GM12878 (cell line): ENCODE measurements around the gene SARS1.

Experiments
- CHD1 ChIP-seq: IDR thresholded peaks from 2 replicates; pipeline ENCODE4 v1.6.1; 2012; ENCODE audit warnings: low read depth, low read length, improper control_type of control experiment
- CREM ChIP-seq: IDR thresholded peaks from 2 replicates; pipeline ENCODE4 v1.6.1; 2014; ENCODE audit warnings: antibody characterized with exemption, low read depth
- EGR1 ChIP-seq, 2 experiments: IDR thresholded peaks; 1 replicate in 1 of 2; 2 replicates in 1 of 2; pipeline ENCODE4 v1.6.1; 2011 to 2012; ENCODE audit warnings: low read depth in 2 of 2, low read length in 2 of 2, borderline replicate concordance in 1 of 2, mild to moderate bottlenecking in 1 of 2, moderate library complexity in 1 of 2
- EP300 ChIP-seq, 2 experiments: fragments of 150-350 bp in 1 of 2; IDR thresholded peaks; 2 replicates each; pipeline ENCODE4 v1.6.1; 2011 to 2012; ENCODE audit warnings: low read depth in 2 of 2, low read length in 2 of 2, borderline replicate concordance in 1 of 2, improper control_type of control experiment in 1 of 2, inconsistent platforms in 1 of 2; ENCODE audit not compliant: control insufficient read depth in 1 of 2
- IKZF1 ChIP-seq: fragments of 450-650 bp; conservative IDR thresholded peaks from 2 replicates; pipeline ENCODE4 v1.6.1; 2017; ENCODE audit warnings: antibody characterized with exemption, mild to moderate bottlenecking
- PKNOX1 ChIP-seq: fragments of 450-650 bp; IDR thresholded peaks from 2 replicates; pipeline ENCODE4 v1.6.1; 2016; ENCODE audit warnings: mild to moderate bottlenecking
- RB1 ChIP-seq: fragments of 450-650 bp; formaldehyde crosslinking; IDR thresholded peaks from 2 replicates; pipeline ENCODE4 v1.6.1; 2017; ENCODE audit warnings: mild to moderate bottlenecking, borderline replicate concordance
- TARDBP ChIP-seq: IDR thresholded peaks from 2 replicates; pipeline ENCODE4 v1.6.1; 2016; ENCODE audit warnings: borderline replicate concordance
- TCF12 ChIP-seq: IDR thresholded peaks from 2 replicates; pipeline ENCODE4 v1.6.1; 2011; ENCODE audit warnings: low read depth, mild to moderate bottlenecking, low read length
- YY1 ChIP-seq: IDR thresholded peaks from 2 replicates; pipeline ENCODE4 v1.6.1; 2011; ENCODE audit warnings: low read depth, mild to moderate bottlenecking, low read length
- ZNF592 ChIP-seq: fragments of 450-650 bp; IDR thresholded peaks from 2 replicates; pipeline ENCODE4 v1.6.1; 2017; ENCODE audit warnings: mild to moderate bottlenecking, moderate library complexity
- TF ChIP-seq, protein P1 (sequence below), 3 experiments: IDR thresholded peaks in 2 of 3; conservative IDR thresholded peaks in 1 of 3; 2 replicates each; pipeline ENCODE4 v1.5.1; 2011; ENCODE audit warnings: low read depth in 3 of 3, low read length in 3 of 3, mild to moderate bottlenecking in 3 of 3, control low read depth in 2 of 3, moderate library complexity in 2 of 3, inconsistent platforms in 1 of 3, mixed read lengths in 1 of 3; ENCODE audit not compliant: control insufficient read depth in 2 of 3, insufficient read depth in 1 of 3; ENCODE audit errors: extremely low read depth in 1 of 3
- TF ChIP-seq, protein P2 (sequence below): IDR thresholded peaks from 2 replicates; pipeline ENCODE4 v1.6.1; 2012; ENCODE audit warnings: low read depth, low read length, improper control_type of control experiment
- TF ChIP-seq, protein P3 (sequence below): fragments of 450-650 bp; IDR thresholded peaks from 2 replicates; pipeline ENCODE4 v1.6.1; 2016; ENCODE audit warnings: mild to moderate bottlenecking, moderate library complexity, borderline replicate concordance

- TF ChIP-seq ZNF592 (no peak), YY1 (no peak), CHD1 (no peak), TCF12 (no peak), TARDBP (no peak), PKNOX1 (no peak), IKZF1 (no peak), RB1 (no peak), EP300 (IDR thresholded peaks at IDR 0.05; ENCODE audit: borderline replicate concordance in 1 of 2, control insufficient read depth in 1 of 2, low read depth in 2 of 2, low read length in 2 of 2) (no peak), CREM (no peak), EGR1 (IDR thresholded peaks at IDR 0.05; ENCODE audit: borderline replicate concordance in 1 of 2, low read depth in 2 of 2, low read length in 2 of 2) (no peak)
- TF ChIP-seq, protein P1, sequence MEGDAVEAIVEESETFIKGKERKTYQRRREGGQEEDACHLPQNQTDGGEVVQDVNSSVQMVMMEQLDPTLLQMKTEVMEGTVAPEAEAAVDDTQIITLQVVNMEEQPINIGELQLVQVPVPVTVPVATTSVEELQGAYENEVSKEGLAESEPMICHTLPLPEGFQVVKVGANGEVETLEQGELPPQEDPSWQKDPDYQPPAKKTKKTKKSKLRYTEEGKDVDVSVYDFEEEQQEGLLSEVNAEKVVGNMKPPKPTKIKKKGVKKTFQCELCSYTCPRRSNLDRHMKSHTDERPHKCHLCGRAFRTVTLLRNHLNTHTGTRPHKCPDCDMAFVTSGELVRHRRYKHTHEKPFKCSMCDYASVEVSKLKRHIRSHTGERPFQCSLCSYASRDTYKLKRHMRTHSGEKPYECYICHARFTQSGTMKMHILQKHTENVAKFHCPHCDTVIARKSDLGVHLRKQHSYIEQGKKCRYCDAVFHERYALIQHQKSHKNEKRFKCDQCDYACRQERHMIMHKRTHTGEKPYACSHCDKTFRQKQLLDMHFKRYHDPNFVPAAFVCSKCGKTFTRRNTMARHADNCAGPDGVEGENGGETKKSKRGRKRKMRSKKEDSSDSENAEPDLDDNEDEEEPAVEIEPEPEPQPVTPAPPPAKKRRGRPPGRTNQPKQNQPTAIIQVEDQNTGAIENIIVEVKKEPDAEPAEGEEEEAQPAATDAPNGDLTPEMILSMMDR (IDR thresholded peaks at IDR 0.05 in 2 of 3, conservative IDR thresholded peaks at IDR 0.05 in 1 of 3; ENCODE audit: control insufficient read depth in 2 of 3, extremely low read depth in 1 of 3, insufficient read depth in 1 of 3, low read depth in 3 of 3, low read length in 3 of 3): no peak
- TF ChIP-seq, protein P2, sequence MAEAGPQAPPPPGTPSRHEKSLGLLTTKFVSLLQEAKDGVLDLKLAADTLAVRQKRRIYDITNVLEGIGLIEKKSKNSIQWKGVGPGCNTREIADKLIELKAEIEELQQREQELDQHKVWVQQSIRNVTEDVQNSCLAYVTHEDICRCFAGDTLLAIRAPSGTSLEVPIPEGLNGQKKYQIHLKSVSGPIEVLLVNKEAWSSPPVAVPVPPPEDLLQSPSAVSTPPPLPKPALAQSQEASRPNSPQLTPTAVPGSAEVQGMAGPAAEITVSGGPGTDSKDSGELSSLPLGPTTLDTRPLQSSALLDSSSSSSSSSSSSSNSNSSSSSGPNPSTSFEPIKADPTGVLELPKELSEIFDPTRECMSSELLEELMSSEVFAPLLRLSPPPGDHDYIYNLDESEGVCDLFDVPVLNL: no peak
- TF ChIP-seq, protein P3, sequence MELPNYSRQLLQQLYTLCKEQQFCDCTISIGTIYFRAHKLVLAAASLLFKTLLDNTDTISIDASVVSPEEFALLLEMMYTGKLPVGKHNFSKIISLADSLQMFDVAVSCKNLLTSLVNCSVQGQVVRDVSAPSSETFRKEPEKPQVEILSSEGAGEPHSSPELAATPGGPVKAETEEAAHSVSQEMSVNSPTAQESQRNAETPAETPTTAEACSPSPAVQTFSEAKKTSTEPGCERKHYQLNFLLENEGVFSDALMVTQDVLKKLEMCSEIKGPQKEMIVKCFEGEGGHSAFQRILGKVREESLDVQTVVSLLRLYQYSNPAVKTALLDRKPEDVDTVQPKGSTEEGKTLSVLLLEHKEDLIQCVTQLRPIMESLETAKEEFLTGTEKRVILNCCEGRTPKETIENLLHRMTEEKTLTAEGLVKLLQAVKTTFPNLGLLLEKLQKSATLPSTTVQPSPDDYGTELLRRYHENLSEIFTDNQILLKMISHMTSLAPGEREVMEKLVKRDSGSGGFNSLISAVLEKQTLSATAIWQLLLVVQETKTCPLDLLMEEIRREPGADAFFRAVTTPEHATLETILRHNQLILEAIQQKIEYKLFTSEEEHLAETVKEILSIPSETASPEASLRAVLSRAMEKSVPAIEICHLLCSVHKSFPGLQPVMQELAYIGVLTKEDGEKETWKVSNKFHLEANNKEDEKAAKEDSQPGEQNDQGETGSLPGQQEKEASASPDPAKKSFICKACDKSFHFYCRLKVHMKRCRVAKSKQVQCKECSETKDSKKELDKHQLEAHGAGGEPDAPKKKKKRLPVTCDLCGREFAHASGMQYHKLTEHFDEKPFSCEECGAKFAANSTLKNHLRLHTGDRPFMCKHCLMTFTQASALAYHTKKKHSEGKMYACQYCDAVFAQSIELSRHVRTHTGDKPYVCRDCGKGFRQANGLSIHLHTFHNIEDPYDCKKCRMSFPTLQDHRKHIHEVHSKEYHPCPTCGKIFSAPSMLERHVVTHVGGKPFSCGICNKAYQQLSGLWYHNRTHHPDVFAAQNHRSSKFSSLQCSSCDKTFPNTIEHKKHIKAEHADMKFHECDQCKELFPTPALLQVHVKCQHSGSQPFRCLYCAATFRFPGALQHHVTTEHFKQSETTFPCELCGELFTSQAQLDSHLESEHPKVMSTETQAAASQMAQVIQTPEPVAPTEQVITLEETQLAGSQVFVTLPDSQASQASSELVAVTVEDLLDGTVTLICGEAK: no peak
These were observed 61.1 kb downstream of the SARS1 start for GRCh38 chr1:109274533-109275476.
